ENCODE measurements around the gene CTDSP2. TPM values are rescaled to one million over a fixed set of nuclear protein-coding genes. Genes with fewer than 3 reads are reported as not detected.
"Not testable (repeated sequence)": the region's sequence is repeated elsewhere in the genome, so short reads cannot be mapped to it uniquely, and the experiment has no call there.

CTDSP2 gene
- total RNA-seq, 2 experiments from 2014 or later, result 91.4 to 94.3 TPM

GRCh38 chr12:57868221-57868620 is 21.7 kb upstream of the CTDSP2 start:
- no peak overlapping the region for H3K4me3 Mint-ChIP-seq
- H3K4me1 Mint-ChIP-seq, result peaks cover 6% of the 10 kb centered on the region
- no peak overlapping the region for H3K27ac Mint-ChIP-seq
- DNase-seq, result no peak
- peaks cover 14% of the 10 kb centered on the region for H3K27me3 Mint-ChIP-seq
- no peaks in the 10 kb centered on the region for H3K9me3 Mint-ChIP-seq
- no peaks in the 10 kb centered on the region for H3K36me3 Mint-ChIP-seq

GRCh38 chr12:57866308-57867019 is 19.9 kb upstream of the CTDSP2 start:
- no peak overlapping the region for H3K4me3 Mint-ChIP-seq
- no peak overlapping the region for H3K27ac Mint-ChIP-seq
- DNase-seq, result no peak
- no peaks in the 10 kb centered on the region for H3K36me3 Mint-ChIP-seq
- peaks cover 6% of the 10 kb centered on the region for H3K4me1 Mint-ChIP-seq
- H3K9me3 Mint-ChIP-seq, result no peaks in the 10 kb centered on the region
- H3K27me3 Mint-ChIP-seq, result peaks cover 18% of the 10 kb centered on the region

- Mint-ChIP-seq H3K36me3 (no peaks in the 10 kb centered on the region), H3K27ac (peak overlapping the region; percentile 18), H3K4me3 (peak overlapping the region; percentile 64), H3K27me3 (peaks cover 18% of the 10 kb centered on the region), H3K9me3 (no peaks in the 10 kb centered on the region), H3K4me1 (peaks cover 6% of the 10 kb centered on the region)
- peak; percentile 72 for DNase-seq
Measured at GRCh38 chr12:57865084-57865751, 18.7 kb upstream of the CTDSP2 start.

GRCh38 chr12:57864442-57865083 is 18.0 kb upstream of the CTDSP2 start:
- DNase-seq, result no peak
- peaks cover 18% of the 10 kb centered on the region for H3K27me3 Mint-ChIP-seq
- H3K4me3 Mint-ChIP-seq, result peak overlapping the region; percentile 63
- peak overlapping the region; percentile 18 for H3K27ac Mint-ChIP-seq
- H3K9me3 Mint-ChIP-seq, result no peaks in the 10 kb centered on the region
- H3K4me1 Mint-ChIP-seq, result peaks cover 6% of the 10 kb centered on the region
- H3K36me3 Mint-ChIP-seq, result no peaks in the 10 kb centered on the region

GRCh38 chr12:57863676-57864075 is 17.1 kb upstream of the CTDSP2 start:
- no peak overlapping the region for H3K4me3 Mint-ChIP-seq
- H3K4me1 Mint-ChIP-seq, result peaks cover 6% of the 10 kb centered on the region
- no peak for DNase-seq
- no peak overlapping the region for H3K27ac Mint-ChIP-seq
- peaks cover 18% of the 10 kb centered on the region for H3K27me3 Mint-ChIP-seq
- H3K9me3 Mint-ChIP-seq, result no peaks in the 10 kb centered on the region
- no peaks in the 10 kb centered on the region for H3K36me3 Mint-ChIP-seq

- H3K4me3 Mint-ChIP-seq, result no peak overlapping the region
- no peak overlapping the region for H3K27ac Mint-ChIP-seq
- peaks cover 12% of the 10 kb centered on the region for H3K27me3 Mint-ChIP-seq
- no peak for DNase-seq
- peaks cover 6% of the 10 kb centered on the region for H3K4me1 Mint-ChIP-seq
- peaks cover 1% of the 10 kb centered on the region for H3K9me3 Mint-ChIP-seq
- no peaks in the 10 kb centered on the region for H3K36me3 Mint-ChIP-seq
Measured at GRCh38 chr12:57861967-57862366, 15.4 kb upstream of the CTDSP2 start.

GRCh38 chr12:57860883-57861282 is 14.4 kb upstream of the CTDSP2 start:
- not testable (repeated sequence) for H3K27me3 Mint-ChIP-seq, H3K4me1 Mint-ChIP-seq, DNase-seq, H3K27ac Mint-ChIP-seq, H3K4me3 Mint-ChIP-seq, H3K36me3 Mint-ChIP-seq, H3K9me3 Mint-ChIP-seq

GRCh38 chr12:57859121-57859520 is 12.6 kb upstream of the CTDSP2 start:
- Mint-ChIP-seq H3K9me3 (peaks cover 1% of the 10 kb centered on the region), H3K4me1 (peaks cover 2% of the 10 kb centered on the region), H3K4me3 (no peak overlapping the region), H3K27ac (no peak overlapping the region), H3K36me3 (no peaks in the 10 kb centered on the region), H3K27me3 (peaks cover 4% of the 10 kb centered on the region)
- DNase-seq, result no peak

GRCh38 chr12:57858123-57858522 is 11.6 kb upstream of the CTDSP2 start:
- not testable (repeated sequence) for H3K36me3 Mint-ChIP-seq, H3K4me3 Mint-ChIP-seq, DNase-seq, H3K4me1 Mint-ChIP-seq, H3K27me3 Mint-ChIP-seq, H3K9me3 Mint-ChIP-seq, H3K27ac Mint-ChIP-seq

GRCh38 chr12:57854965-57855364 is 8.4 kb upstream of the CTDSP2 start:
- Mint-ChIP-seq H3K4me1 (peaks cover 18% of the 10 kb centered on the region), H3K4me3 (no peak overlapping the region), H3K9me3 (peaks cover 1% of the 10 kb centered on the region), H3K36me3 (no peaks in the 10 kb centered on the region), H3K27ac (no peak overlapping the region), H3K27me3 (peaks cover 16% of the 10 kb centered on the region)
- no peak for DNase-seq

- peaks cover 22% of the 10 kb centered on the region for H3K4me1 Mint-ChIP-seq
- no peaks in the 10 kb centered on the region for H3K36me3 Mint-ChIP-seq
- H3K4me3 Mint-ChIP-seq, result no peak overlapping the region
- peaks cover 1% of the 10 kb centered on the region for H3K9me3 Mint-ChIP-seq
- no peak overlapping the region for H3K27ac Mint-ChIP-seq
- no peak for DNase-seq
- peaks cover 16% of the 10 kb centered on the region for H3K27me3 Mint-ChIP-seq
Measured at GRCh38 chr12:57853864-57854556, 7.5 kb upstream of the CTDSP2 start.

GRCh38 chr12:57852620-57853500 is 6.3 kb upstream of the CTDSP2 start:
- H3K36me3 Mint-ChIP-seq, result no peaks in the 10 kb centered on the region
- no peak overlapping the region for H3K27ac Mint-ChIP-seq
- H3K9me3 Mint-ChIP-seq, result peaks cover 1% of the 10 kb centered on the region
- H3K27me3 Mint-ChIP-seq, result peaks cover 20% of the 10 kb centered on the region
- peaks cover 28% of the 10 kb centered on the region for H3K4me1 Mint-ChIP-seq
- peak overlapping the region; percentile 51 for H3K4me3 Mint-ChIP-seq
- DNase-seq, result no peak

- H3K36me3 Mint-ChIP-seq, result no peaks in the 10 kb centered on the region
- H3K9me3 Mint-ChIP-seq, result peaks cover 1% of the 10 kb centered on the region
- H3K4me1 Mint-ChIP-seq, result peaks cover 28% of the 10 kb centered on the region
- peaks cover 20% of the 10 kb centered on the region for H3K27me3 Mint-ChIP-seq
- peak overlapping the region; percentile 45 for H3K4me3 Mint-ChIP-seq
- H3K27ac Mint-ChIP-seq, result no peak overlapping the region
- no peak for DNase-seq
Measured at GRCh38 chr12:57852200-57852599, 5.7 kb upstream of the CTDSP2 start.

GRCh38 chr12:57851552-57851951 is 5.0 kb upstream of the CTDSP2 start:
- H3K27ac Mint-ChIP-seq, result no peak overlapping the region

More at GRCh38 chr12:57851552-57851951, 5.0 kb upstream of the CTDSP2 start:
- DNase-seq, result no peak
- H3K27me3 Mint-ChIP-seq, result peaks cover 20% of the 10 kb centered on the region
- no peak overlapping the region for H3K4me3 Mint-ChIP-seq
- H3K4me1 Mint-ChIP-seq, result peaks cover 29% of the 10 kb centered on the region
- no peaks in the 10 kb centered on the region for H3K36me3 Mint-ChIP-seq
- no peaks in the 10 kb centered on the region for H3K9me3 Mint-ChIP-seq

All from activated naive CD8-positive, alpha-beta T cell treated with anti-CD3 and anti-CD28 coated beads for 36 hours (primary cell).